Measurements from ENCODE around the gene RNF115. TPM values are rescaled to one million over a fixed set of nuclear protein-coding genes. Genes with fewer than 3 reads are reported as not detected.

Gene RNF115
- polyA plus RNA-seq, 5 donors, result 13.8 to 19.9 (median 18.1) TPM

DNA sequence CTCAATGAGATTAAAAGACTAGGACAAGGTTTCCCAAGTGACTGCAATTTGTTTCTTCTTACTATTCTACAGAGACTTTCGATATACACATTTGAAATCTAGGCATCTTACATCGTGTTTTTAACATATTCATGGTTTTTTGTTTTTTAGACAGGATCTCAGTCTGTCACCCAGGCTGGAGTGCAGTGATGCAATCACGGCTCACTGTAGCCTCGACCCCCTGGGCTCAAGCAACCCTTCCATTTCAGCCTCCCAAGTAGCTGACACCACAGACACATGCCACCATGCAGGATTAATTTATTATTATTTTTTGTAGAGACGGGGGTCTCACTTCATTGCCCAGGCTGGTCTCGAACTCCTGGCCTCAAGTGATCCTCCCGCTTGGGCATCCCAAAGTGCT is 118.3 kb downstream of the RNF115 start:
- no peak for DNase-seq

DNA sequence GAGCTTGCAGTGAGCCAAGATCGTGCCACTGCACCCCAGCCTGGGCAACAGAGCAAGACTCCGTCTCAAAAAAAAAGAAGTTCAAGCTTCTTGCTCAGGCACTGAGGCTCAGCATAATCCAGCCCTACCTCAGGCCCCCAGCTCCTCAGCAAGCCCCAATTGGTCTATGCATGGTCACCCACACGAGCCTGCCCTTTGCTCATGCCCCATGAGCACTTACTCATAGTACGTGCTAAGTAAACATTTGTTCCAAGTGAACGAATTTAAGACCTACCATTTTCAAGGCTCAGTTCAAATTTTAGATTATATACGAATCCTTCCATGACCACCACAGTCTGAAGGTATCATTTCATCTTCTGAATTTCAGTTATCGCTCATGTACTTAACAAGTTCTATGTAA is 121.1 kb downstream of the RNF115 start:
- no peak for DNase-seq

DNA sequence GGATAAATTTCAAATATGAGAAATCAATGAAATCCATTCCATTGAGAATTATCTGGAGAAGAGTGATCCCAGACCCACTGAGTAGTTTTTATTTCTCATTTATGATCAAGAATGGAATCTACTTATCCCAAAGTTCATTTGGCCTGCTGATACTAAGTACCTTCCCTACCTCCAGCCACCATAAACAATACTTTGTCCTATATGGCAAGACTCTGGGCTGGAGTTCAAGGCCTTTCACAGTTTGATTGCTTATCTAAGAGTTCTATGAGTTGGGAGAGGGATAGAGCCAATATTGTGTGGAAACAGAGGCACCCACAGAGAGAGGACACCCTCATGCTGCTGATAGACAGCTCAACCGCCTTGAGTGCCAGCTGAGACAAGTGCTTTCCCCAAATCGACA is 121.8 kb downstream of the RNF115 start:
- no peak for DNase-seq

DNA sequence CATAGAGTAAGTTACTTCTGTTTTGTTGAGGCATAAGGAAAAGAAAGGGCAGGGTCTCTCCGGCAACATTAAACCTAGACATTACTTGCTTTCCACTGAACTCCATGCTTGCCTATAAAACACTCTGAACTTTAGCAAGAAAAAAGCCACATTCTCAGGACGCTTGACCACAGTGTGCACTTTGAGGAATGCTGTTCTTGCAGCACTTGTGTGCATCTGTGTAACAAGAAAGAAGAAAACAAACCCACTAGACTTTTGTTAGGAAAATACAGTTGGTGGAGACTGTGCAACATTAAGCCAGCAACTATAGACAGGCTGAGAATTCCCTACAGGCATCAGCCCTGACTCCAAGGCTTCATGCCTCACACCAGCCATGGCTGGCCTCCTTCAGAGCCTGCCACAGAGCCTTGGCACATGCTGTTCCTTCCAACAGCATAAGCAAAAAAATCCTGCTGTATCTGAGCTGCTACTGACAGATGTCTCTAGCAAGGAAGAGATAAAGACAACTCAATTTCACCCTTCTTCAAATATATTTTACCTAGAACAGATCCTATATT is 122.5 kb downstream of the RNF115 start:
- DNase-seq, result no peak

DNA sequence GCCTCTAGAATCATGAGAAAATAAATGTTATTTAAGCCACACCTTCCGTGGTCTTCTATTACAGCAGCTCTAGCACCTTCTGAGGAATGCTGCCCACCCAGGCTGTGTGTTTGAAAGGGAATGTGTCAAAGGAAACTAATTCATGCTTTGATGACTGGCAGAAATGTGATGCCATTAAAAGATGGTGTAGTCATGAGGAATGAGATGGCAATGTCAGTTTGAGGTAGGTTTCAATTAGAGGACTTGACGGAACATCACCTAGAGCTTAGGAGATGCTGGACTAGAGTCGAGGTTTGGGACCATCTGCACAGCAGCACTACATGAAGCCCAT is 127.3 kb downstream of the RNF115 start:
- DNase-seq, result no peak

DNA sequence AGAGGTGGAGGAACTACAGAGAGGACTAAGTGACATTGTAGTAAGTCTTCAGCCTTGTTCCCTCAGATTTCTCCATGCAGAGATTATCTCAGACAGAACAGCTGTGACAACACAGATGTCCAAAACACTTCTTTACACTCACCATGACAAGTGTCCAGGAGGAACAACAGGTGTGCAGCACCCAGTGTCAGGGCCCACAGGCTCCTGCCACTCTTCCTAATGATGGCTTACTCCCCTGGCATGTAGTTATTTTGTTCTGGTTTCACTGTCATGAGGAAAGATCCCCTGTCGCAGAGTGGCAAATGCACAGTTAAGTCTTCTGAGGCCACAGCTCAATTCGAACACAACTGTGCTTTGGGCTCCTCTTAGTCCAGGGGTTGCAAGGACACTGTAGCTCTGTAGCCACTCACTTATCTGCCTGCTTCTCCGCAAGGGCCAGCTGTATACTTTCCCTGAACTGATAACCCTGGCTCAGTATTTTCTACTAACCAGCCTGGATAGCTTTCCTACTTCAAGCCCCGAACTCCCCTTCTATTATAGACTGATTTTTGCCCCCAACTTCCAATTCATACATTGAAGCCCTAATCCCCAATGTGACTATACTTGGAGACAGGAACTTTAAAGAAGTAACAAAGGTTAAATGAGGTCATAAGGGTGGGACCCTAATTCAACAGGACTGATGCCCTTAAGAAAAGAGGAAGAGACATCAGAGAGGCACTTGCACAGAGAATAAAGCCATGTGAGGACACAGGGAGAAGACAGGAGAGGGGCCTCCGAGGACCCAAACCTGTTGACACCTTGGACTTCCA is 127.9 kb downstream of the RNF115 start:
- DNase-seq, result no peak

DNA sequence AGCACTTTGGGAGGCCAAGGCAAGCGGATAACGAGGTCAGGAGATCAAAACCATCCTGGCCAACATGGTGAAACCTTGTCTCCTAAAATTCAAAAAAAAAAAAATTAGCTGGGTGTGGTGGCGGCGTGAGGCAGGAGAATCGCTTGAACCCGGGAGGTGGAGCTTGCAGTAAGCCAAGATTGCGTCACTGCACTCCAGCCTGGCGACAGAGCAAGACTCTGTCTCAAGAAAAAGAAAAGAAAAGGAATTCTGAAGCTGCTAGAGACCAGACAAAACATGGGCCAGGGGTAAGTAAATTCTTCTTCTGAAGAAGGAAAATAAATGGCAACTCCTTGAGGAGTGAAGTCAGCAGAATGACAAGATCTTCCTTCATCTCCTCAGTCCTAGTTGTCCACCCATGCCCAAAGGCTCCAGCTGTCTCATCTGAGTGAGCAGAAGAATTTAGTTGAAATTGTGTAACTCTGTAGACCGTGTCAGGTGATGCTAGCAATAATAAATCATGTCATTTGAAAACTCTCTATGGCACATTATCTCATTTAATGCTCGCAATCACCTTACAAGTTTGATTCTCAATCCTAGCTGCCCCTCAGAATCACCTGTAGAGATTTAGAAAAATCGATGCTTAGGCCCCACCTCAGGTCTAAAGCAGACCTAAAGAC is 131.0 kb downstream of the RNF115 start:
- DNase-seq, result no peak

DNA sequence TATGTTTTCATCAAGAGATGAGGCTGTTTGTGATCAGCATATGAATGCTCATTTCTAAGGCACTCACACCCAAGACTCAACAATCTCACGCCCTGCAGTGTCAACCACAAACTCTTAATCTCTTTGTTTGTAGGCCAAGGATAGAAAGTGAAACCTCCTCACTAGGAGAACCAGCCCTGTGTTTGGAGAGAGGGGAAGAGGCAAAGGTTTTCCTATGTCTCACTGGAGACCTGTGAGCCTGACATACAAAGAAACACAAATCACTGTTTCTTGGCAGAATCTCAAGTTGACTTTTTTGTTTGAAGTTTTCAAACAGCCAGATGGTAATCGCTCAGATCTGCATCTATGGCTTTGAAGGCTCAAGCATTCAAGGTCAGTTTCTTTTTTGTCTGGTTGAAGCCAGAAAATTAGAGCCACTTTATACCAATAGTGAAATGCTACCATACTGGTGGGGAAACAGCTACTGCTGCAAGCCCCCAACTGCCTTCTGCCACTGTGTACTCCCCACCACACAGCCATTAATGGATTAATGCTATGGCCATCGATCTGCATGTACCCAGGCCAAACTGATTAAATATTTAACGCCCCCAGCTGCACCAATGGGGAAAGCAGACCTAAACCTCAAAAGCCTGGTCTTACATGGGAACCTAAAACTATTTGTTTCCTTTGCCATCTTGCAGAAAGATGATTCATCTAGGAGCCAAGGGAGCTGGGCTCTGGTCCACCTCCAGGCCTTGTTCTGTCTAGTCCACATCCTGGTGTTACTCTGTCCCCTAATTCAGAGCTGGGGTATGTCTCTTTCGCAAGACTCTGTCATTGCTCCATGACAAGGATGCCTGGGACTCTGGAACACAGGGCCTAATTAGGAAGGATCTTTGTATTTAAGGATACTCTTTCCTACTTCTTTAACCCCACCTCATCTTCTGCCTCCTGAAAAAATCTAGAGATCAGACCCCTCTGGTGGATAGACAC is 133.0 kb downstream of the RNF115 start:
- DNase-seq, result no peak

DNA sequence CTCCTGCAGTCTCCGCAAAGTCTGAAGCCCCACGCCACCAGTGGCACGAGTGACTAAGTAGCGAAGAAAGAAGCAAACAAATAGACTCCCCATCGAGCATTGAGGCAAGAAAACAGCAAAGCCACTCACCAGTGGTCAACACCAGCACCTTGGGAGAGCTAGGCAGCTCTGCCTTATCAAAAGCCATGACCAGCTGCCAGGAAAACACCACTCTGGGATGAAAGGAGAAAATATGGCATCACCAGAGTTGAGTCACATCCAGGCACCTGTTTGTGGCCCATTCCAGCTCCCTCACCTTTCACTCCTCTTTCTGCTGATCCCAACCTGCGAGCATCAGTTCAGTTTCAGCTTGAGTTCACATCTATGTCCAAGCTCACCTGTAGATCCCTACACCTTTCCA is 134.0 kb downstream of the RNF115 start:
- no peak for DNase-seq

DNA sequence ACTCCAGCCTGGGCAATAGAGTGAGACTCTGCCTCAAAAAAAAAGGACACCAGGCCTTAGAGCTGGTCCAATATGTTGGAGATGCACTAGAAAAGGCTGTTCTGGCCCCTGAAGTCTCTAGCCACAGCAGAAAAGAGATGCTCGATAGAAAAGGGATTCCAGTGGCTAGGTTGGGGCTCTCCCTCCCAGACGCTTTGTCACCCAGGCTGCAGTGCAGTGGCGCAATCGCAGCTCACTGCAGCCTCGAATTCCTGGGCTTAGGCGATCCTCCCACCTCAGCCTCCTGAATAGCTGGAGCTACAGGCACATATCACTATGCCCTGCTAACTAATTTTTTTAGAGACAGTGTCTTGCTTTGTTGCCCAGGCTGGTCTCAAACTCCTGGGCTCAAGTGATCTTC is 135.0 kb downstream of the RNF115 start:
- no peak for DNase-seq

Other genes starting within 250 kb of the RNF115 start
- 10 to 100 TPM; 23.2 to 44.2 (median 34.6) TPM for gene GPR89A, start 216.1 kb downstream of the RNF115 start, polyA plus RNA-seq (ENCODE audit: insufficient read depth in 1 of 5, insufficient read length in 5 of 5, low replicate concordance in 1 of 5)
- gene PDZK1, start 116.7 kb downstream of the RNF115 start, polyA plus RNA-seq (ENCODE audit: insufficient read depth in 1 of 5, insufficient read length in 5 of 5, low replicate concordance in 1 of 5), result 1 to 10 TPM; 1.3 to 2.9 (median 2.5) TPM
- gene CD160, start 104.6 kb downstream of the RNF115 start, polyA plus RNA-seq (ENCODE audit: insufficient read depth in 1 of 5, insufficient read length in 5 of 5, low replicate concordance in 1 of 5), result 1 to 10 TPM; 1.5 to 3.3 (median 2.2) TPM
- gene POLR3C, start 105 bp upstream of the RNF115 start, polyA plus RNA-seq (ENCODE audit: insufficient read depth in 1 of 5, insufficient read length in 5 of 5, low replicate concordance in 1 of 5), result 10 to 100 TPM; 28.5 to 37.7 (median 35.9) TPM
- gene NUDT17, start 21.5 kb upstream of the RNF115 start, polyA plus RNA-seq (ENCODE audit: insufficient read depth in 1 of 5, insufficient read length in 5 of 5, low replicate concordance in 1 of 5), result 10 to 100 TPM in 3 of 5 donors, 1 to 10 TPM in 2; 8.7 to 11.7 (median 10.5) TPM
- gene PIAS3, start 35.0 kb upstream of the RNF115 start, polyA plus RNA-seq (ENCODE audit: insufficient read depth in 1 of 5, insufficient read length in 5 of 5, low replicate concordance in 1 of 5), result 10 to 100 TPM; 60.7 to 87.1 (median 79.4) TPM
- 1 to 10 TPM; 3.7 to 5.5 (median 4.3) TPM for gene ANKRD35, start 61.8 kb upstream of the RNF115 start, polyA plus RNA-seq (ENCODE audit: insufficient read depth in 1 of 5, insufficient read length in 5 of 5, low replicate concordance in 1 of 5)
- 1 to 10 TPM; 2.5 to 4.1 (median 2.9) TPM for gene ITGA10, start 86.0 kb upstream of the RNF115 start, polyA plus RNA-seq (ENCODE audit: insufficient read depth in 1 of 5, insufficient read length in 5 of 5, low replicate concordance in 1 of 5)
- 10 to 100 TPM; 48.6 to 52.8 (median 50.1) TPM for gene PEX11B, start 94.6 kb upstream of the RNF115 start, polyA plus RNA-seq (ENCODE audit: insufficient read depth in 1 of 5, insufficient read length in 5 of 5, low replicate concordance in 1 of 5)
- 100 to 1,000 TPM; 183 to 197 (median 186) TPM for gene RBM8A, start 103.4 kb upstream of the RNF115 start, polyA plus RNA-seq (ENCODE audit: insufficient read depth in 1 of 5, insufficient read length in 5 of 5, low replicate concordance in 1 of 5)
- gene LIX1L, start 133.9 kb upstream of the RNF115 start, polyA plus RNA-seq (ENCODE audit: insufficient read depth in 1 of 5, insufficient read length in 5 of 5, low replicate concordance in 1 of 5), result 10 to 100 TPM; 36.4 to 45.1 (median 43.7) TPM
- 1 to 10 TPM in 2 of 5 donors, under 1 TPM in 3; 0.68 to 1.5 (median 0.90) TPM for gene ANKRD34A, start 140.5 kb upstream of the RNF115 start, polyA plus RNA-seq (ENCODE audit: insufficient read depth in 1 of 5, insufficient read length in 5 of 5, low replicate concordance in 1 of 5)
- gene POLR3GL, start 140.6 kb upstream of the RNF115 start, polyA plus RNA-seq (ENCODE audit: insufficient read depth in 1 of 5, insufficient read length in 5 of 5, low replicate concordance in 1 of 5), result 10 to 100 TPM; 42.3 to 54.6 (median 45.7) TPM
- gene TXNIP, start 172.5 kb upstream of the RNF115 start, polyA plus RNA-seq (ENCODE audit: insufficient read depth in 1 of 5, insufficient read length in 5 of 5, low replicate concordance in 1 of 5), result 100 to 1,000 TPM; 298 to 564 (median 375) TPM
- gene HJV, start 197.6 kb upstream of the RNF115 start, polyA plus RNA-seq (ENCODE audit: insufficient read depth in 1 of 5, insufficient read length in 5 of 5, low replicate concordance in 1 of 5), result 1 to 10 TPM in 1 of 5 donors, under 1 TPM in 2, not detected in 2; 0.39 to 7.1 (median 0.77) TPM

All from right lung (tissue), 5 donors.